Measurements from ENCODE around the gene MLEC. TPM values are rescaled to one million over a fixed set of nuclear protein-coding genes. Genes with fewer than 3 reads are reported as not detected.

Gene MLEC
- total RNA-seq, 2 donors from 2014 or later, result 331 to 500 TPM

DNA sequence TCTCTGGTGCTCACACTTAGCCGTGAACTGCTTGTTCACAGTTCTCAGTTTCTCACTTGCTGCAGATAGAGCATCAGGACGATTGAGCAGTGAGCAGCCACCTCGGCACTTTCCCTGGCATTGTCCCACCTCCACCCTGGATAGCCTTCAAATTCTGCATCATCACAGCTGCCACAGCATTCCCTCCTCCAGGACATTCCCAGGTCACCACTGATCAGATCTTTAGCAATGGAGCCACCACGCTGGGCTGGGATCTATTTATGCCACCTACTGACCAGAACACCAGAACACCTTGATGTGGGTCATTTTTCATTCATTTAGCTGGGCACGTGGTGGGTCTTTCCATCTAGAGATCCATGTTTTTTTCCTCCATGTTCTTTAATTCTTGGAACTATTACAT, 62.3 kb downstream of the MLEC start:
- no peaks in the 10 kb centered on the region for H3K27me3 ChIP-seq
- TF ChIP-seq CTCF (IDR thresholded peaks at IDR 0.05), result no peak
- no peak overlapping the region for H3K27ac ChIP-seq
- no peaks in the 10 kb centered on the region for H3K9me3 ChIP-seq
- H3K4me3 ChIP-seq, result no peak overlapping the region
- no peaks in the 10 kb centered on the region for H3K36me3 ChIP-seq
- intact Hi-C loops (cut with DNase I), result no loop called here
- H3K9ac ChIP-seq (ENCODE audit: low read depth in 2 of 2, low read length in 2 of 2), result no peak overlapping the region
- H3K4me1 ChIP-seq, result no peaks in the 10 kb centered on the region
- no peak for DNase-seq

DNA sequence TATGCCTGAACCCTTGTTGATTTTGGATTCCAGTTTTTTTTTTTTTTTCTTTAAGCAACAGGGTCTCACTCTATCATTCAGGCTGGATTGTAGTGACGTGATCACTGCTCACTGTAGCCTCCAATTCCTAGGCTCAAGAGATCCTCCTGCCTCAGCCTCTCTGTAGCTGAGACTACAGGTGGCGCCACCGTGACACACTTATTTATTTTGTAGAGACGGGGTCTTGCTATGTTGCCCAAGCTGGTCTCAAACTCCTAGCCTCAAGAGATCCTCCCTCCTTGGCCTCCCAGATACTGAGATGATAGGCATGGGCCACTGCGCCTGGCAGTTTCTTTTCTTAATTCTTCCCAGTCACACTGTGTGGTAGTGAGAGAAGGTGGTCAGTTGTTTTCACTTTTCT, 63.9 kb downstream of the MLEC start:
- no peak for DNase-seq
- Histone ChIP-seq H3K9ac (ENCODE audit: low read depth in 2 of 2, low read length in 2 of 2) (no peak overlapping the region), H3K9me3 (no peaks in the 10 kb centered on the region), H3K36me3 (no peaks in the 10 kb centered on the region), H3K4me1 (no peaks in the 10 kb centered on the region), H3K4me3 (no peak overlapping the region), H3K27me3 (no peaks in the 10 kb centered on the region), H3K27ac (no peak overlapping the region)
- intact Hi-C loops (cut with DNase I), result no loop called here
- TF ChIP-seq CTCF (IDR thresholded peaks at IDR 0.05), result no peak

GRCh38 chr12:120751389-120751788, 64.4 kb downstream of the MLEC start:
- no peak overlapping the region for H3K4me3 ChIP-seq
- intact Hi-C loops (cut with DNase I), result no loop called here

More at GRCh38 chr12:120751389-120751788, 64.4 kb downstream of the MLEC start:
- TF ChIP-seq CTCF (IDR thresholded peaks at IDR 0.05), result no peak
- H3K27ac ChIP-seq, result no peak overlapping the region
- H3K36me3 ChIP-seq, result no peaks in the 10 kb centered on the region
- no peak for DNase-seq
- no peaks in the 10 kb centered on the region for H3K27me3 ChIP-seq
- H3K9ac ChIP-seq (ENCODE audit: low read depth in 2 of 2, low read length in 2 of 2), result no peak overlapping the region
- no peaks in the 10 kb centered on the region for H3K4me1 ChIP-seq
- no peaks in the 10 kb centered on the region for H3K9me3 ChIP-seq

Other genes starting within 250 kb of the MLEC start
- gene COX6A1, start 249.0 kb upstream of the MLEC start, total RNA-seq, result 1,000 to 10,000 TPM in 1 of 2 donors, 100 to 1,000 TPM in 1; 887 to 1,081 TPM
- gene TRIAP1, start 240.8 kb upstream of the MLEC start, total RNA-seq, result 10 to 100 TPM; 20.4 to 27.8 TPM
- 10 to 100 TPM; 34.1 to 43.3 TPM for gene GATC, start 240.7 kb upstream of the MLEC start, total RNA-seq
- 100 to 1,000 TPM; 169 to 216 TPM for gene SRSF9, start 217.4 kb upstream of the MLEC start, total RNA-seq
- 100 to 1,000 TPM; 359 to 463 TPM for gene DYNLL1, start 191.0 kb upstream of the MLEC start, total RNA-seq
- 10 to 100 TPM; 35.8 to 46.6 TPM for gene COQ5, start 158.0 kb upstream of the MLEC start, total RNA-seq
- gene RNF10, start 152.8 kb upstream of the MLEC start, total RNA-seq, result 100 to 1,000 TPM; 199 to 226 TPM
- gene POP5, start 105.7 kb upstream of the MLEC start, total RNA-seq, result 10 to 100 TPM; 22.8 to 77.7 TPM
- gene CABP1, start 46.5 kb upstream of the MLEC start, total RNA-seq, result under 1 TPM; 0.77 to 0.79 TPM
- 10 to 100 TPM; 22.7 to 28.3 TPM for gene UNC119B, start 23.3 kb downstream of the MLEC start, total RNA-seq
- 100 to 1,000 TPM in 1 of 2 donors, 10 to 100 TPM in 1; 86.0 to 202 TPM for gene ACADS, start 38.7 kb downstream of the MLEC start, total RNA-seq
- gene SPPL3, start 217.2 kb downstream of the MLEC start, total RNA-seq, result 10 to 100 TPM; 44.7 to 55.2 TPM